A549 (cell line): ENCODE measurements around the gene TMEM158. TPM values are rescaled to one million over a fixed set of nuclear protein-coding genes. Genes with fewer than 3 reads are reported as not detected.
A peak's percentile ranks its signal among the peaks of the same experiment; 100 is the strongest.

Experiments
- ATAC-seq, 2 experiments: fragments of 200-7000 bp in 1 of 2; fragments of >200 bp in 1 of 2; cut with Nextera tagmentation in 1 of 2; cut with Tn5 transposase in 1 of 2; 3 replicates each; pipeline versions ENCODE4 v1.8.0 to v1.9.1; 2018 to 2020; ENCODE audit warnings: mild to moderate bottlenecking in 1 of 2, moderate library complexity in 1 of 2
- CTCF ChIA-PET: fragments of 300-600 bp; sonication (Branson Sonifier 250); formaldehyde crosslinking; extraction: SDS; loops from one replicate; lab custom pipeline; 2021; ENCODE audit warnings: antibody characterized with exemption, inconsistent platforms; lab: Yijun Ruan, JAX
- POLR2A ChIA-PET: fragments of 350-600 bp; formaldehyde crosslinking; extraction: SDS; loops from one replicate; lab custom pipeline; 2021; ENCODE audit warnings: antibody characterized with exemption, inconsistent platforms; lab: Yijun Ruan, JAX
- DNase-seq, 2 experiments: peaks; one replicate each; pipeline versions ENCODE4 v3.0.0 to v3.0.0-alpha.2; 2011 to 2016; ENCODE audit warnings: low read depth in 1 of 2, low spot score in 1 of 2
- FAIRE-seq: peaks from 2 replicates; lab custom pipeline; 2011; peaks lifted over from hg19 to GRCh38; lab: Jason Lieb, UNC
- H3K27ac ChIP-seq, 2 experiments: fragments of >200 bp; sonication (Bioruptor Twin); formaldehyde crosslinking; 3 replicates each; pipeline ENCODE4 v1.5.1; 2016 to 2017
- H3K4me1 ChIP-seq: fragments of >200 bp; sonication (Bioruptor Twin); formaldehyde crosslinking; 3 replicates; pipeline ENCODE4 v1.6.1; 2016
- H3K4me2 ChIP-seq: fragments of >200 bp; sonication (Bioruptor Twin); formaldehyde crosslinking; 3 replicates; pipeline ENCODE4 v1.6.1; 2016
- H3K4me3 ChIP-seq: fragments of >200 bp; sonication (Bioruptor Twin); formaldehyde crosslinking; 3 replicates; pipeline ENCODE4 v1.5.1; 2016
- H3K9me3 ChIP-seq: fragments of >200 bp; sonication (Bioruptor Twin); formaldehyde crosslinking; 3 replicates; pipeline ENCODE4 v1.6.1; 2016
- CBX2 ChIP-seq: fragments of 200-600 bp; sonication (generic); IDR thresholded peaks from 2 replicates; pipeline ENCODE4 v1.6.1; 2016; ENCODE audit warnings: low read depth, mild to moderate bottlenecking, borderline replicate concordance
- CHD4 ChIP-seq: fragments of 200-600 bp; sonication (generic); IDR thresholded peaks from 2 replicates; pipeline ENCODE4 v1.6.1; 2016; ENCODE audit warnings: antibody characterized with exemption, mild to moderate bottlenecking, borderline replicate concordance
- ELK1 ChIP-seq: fragments of 150-350 bp; IDR thresholded peaks from 2 replicates; pipeline ENCODE4 v1.6.1; 2014; ENCODE audit warnings: low read depth, mild to moderate bottlenecking, low read length
- FOXS1 ChIP-seq: fragments of 250-450 bp; sonication (Bioruptor Pico); IDR thresholded peaks from 2 replicates; pipeline ENCODE4 v1.5.0; 2020; ENCODE audit warnings: mild to moderate bottlenecking, moderate library complexity
- NFE2L2 ChIP-seq: fragments of 150-350 bp; conservative IDR thresholded peaks from 2 replicates; pipeline ENCODE4 v1.6.1; 2014; ENCODE audit warnings: low read length
- NR3C1 ChIP-seq: fragments of >200 bp; sonication (Bioruptor Twin); formaldehyde crosslinking; IDR thresholded peaks from 3 replicates; pipeline ENCODE4 v1.6.1; 2017
- PBX3 ChIP-seq: IDR thresholded peaks from 2 replicates; pipeline ENCODE4 v1.6.1; 2012
- REST ChIP-seq: fragments of 200-600 bp; sonication (generic); IDR thresholded peaks from 2 replicates; pipeline ENCODE4 v1.6.1; 2016; ENCODE audit warnings: antibody characterized with exemption, mild to moderate bottlenecking, moderate library complexity
- TP53 ChIP-seq: fragments of 250-450 bp; sonication (Bioruptor Pico); IDR thresholded peaks from 2 replicates; pipeline ENCODE4 v1.5.0; 2021; ENCODE audit warnings: mild to moderate bottlenecking, moderate library complexity
- WGBS: methylation state at CpG from one replicate; pipeline ENCODE4 v1.1.6; 2017; ENCODE audit errors: missing lambda C conversion rate; 5-methylcytosine and 5-hydroxymethylcytosine counted together
- polyA plus RNA-seq, 4 experiments: library from polyadenylated mRNA; depleted of rRNA in 3 of 4; stranded (reverse); fragments of >200 nt; fragmentation: RNase III in 1 of 4; extraction: RNeasy Plus Mini Kit Qiagen cat#74134 plus additional on column Dnase treatment in 1 of 4; gene quantifications; 2 replicates in 3 of 4; 3 replicates in 1 of 4; pipeline ENCODE4 v1.2.3, GENCODE V29; 2011 to 2017

The TMEM158 gene
- polyA plus RNA-seq, 2 of the 4 experiments (the other 2 are of a cell fraction), result 1.8 to 3.4 TPM

- no peaks in the 10 kb centered on the region for H3K9me3 ChIP-seq
- no peak for TF ChIP-seq NFE2L2
- H3K4me2 ChIP-seq, result no peak overlapping the region
- WGBS, result 68% methylated on average over 8 of the region's 8 CpGs
- ATAC-seq (no peak), FAIRE-seq (no peak), DNase-seq (no peak)
- peaks cover 3% of the 10 kb centered on the region; the same call in 1 of the 3 replicates for H3K4me1 ChIP-seq
- no peak overlapping the region for H3K4me3 ChIP-seq
- POLR2A ChIA-PET, result no interaction called here
- H3K27ac ChIP-seq, result no peak overlapping the region
- CTCF ChIA-PET, result interaction anchor here (1.5 to 1.7 kb wide), 2 partner anchors 22 to 149 kb away, joined by 4 read pairs; no protein-coding TSS in a partner anchor
Measured at GRCh38 chr3:45188719-45189659, 37.1 kb downstream of the TMEM158 start.

- ChIA-PET CTCF (interaction anchor here (1.0 kb wide), 1 partner anchor 10 kb away, joined by 3 read pairs; no protein-coding TSS in a partner anchor), POLR2A (no interaction called here)
- no peak for DNase-seq
- 88% methylated on average over 3 of the region's 3 CpGs for WGBS
- Histone ChIP-seq H3K27ac (no peak overlapping the region), H3K4me2 (no peak overlapping the region), H3K4me3 (no peak overlapping the region), H3K4me1 (peaks cover 16% of the 10 kb centered on the region), H3K9me3 (no peaks in the 10 kb centered on the region)
- ATAC-seq, result no peak
- TF ChIP-seq PBX3, result no peak
- no peak for TF ChIP-seq REST
- TF ChIP-seq CBX2, result no peak
- FAIRE-seq, result no peak
Measured at GRCh38 chr3:45187694-45188141, 38.4 kb downstream of the TMEM158 start.

- no peak for DNase-seq
- H3K27ac ChIP-seq, result peak overlapping the region in 1 of 2 experiments; percentile 21; a peak in 1 of 6 replicates
- TF ChIP-seq ELK1, result no peak
- CTCF ChIA-PET, result interaction anchor here (1.0 kb wide), 1 partner anchor 9 kb away, joined by 3 read pairs; no protein-coding TSS in a partner anchor
- H3K4me2 ChIP-seq, result no peak overlapping the region
- no peak for ATAC-seq
- FAIRE-seq, result no peak
- H3K4me3 ChIP-seq, result no peak overlapping the region
- POLR2A ChIA-PET, result no interaction called here
- peaks cover 18% of the 10 kb centered on the region for H3K4me1 ChIP-seq
- no peaks in the 10 kb centered on the region for H3K9me3 ChIP-seq
- WGBS, result 89% methylated on average over 5 of the region's 6 CpGs
Measured at GRCh38 chr3:45186871-45187270, 39.2 kb downstream of the TMEM158 start.

- Histone ChIP-seq H3K4me3 (no peak overlapping the region), H3K4me1 (peaks cover 17% of the 10 kb centered on the region), H3K9me3 (no peaks in the 10 kb centered on the region), H3K27ac (peak overlapping the region in 1 of 2 experiments; percentile 86; a peak in 2 of 6 replicates), H3K4me2 (no peak overlapping the region)
- whole genome bisulfite sequencing, result 81% methylated on average over 5 of the region's 5 CpGs
- ChIA-PET POLR2A (no interaction called here), CTCF (interaction anchor here (0.5 kb wide), 1 partner anchor 1710 kb away, joined by 3 read pairs; no protein-coding TSS in a partner anchor)
- no peak for DNase-seq
- ATAC-seq, result no peak
- no peak for FAIRE-seq
- TF ChIP-seq FOXS1 (CRISPR knock-in tag), result no peak
- no peak for TF ChIP-seq CHD4
- no peak for TF ChIP-seq NR3C1
- TF ChIP-seq TP53 (CRISPR knock-in tag), result no peak
Measured at GRCh38 chr3:45185461-45185860, 40.6 kb downstream of the TMEM158 start.
